ENCODE data around the gene METTL5. TPM values are rescaled to one million over a fixed set of nuclear protein-coding genes. Genes with fewer than 3 reads are reported as not detected.
"Not testable (repeated sequence)": the region's sequence is repeated elsewhere in the genome, so short reads cannot be mapped to it uniquely, and the experiment has no call there.

The METTL5 gene
- total RNA-seq, 1 donor from 2014 or later: 42.3 TPM

DNA sequence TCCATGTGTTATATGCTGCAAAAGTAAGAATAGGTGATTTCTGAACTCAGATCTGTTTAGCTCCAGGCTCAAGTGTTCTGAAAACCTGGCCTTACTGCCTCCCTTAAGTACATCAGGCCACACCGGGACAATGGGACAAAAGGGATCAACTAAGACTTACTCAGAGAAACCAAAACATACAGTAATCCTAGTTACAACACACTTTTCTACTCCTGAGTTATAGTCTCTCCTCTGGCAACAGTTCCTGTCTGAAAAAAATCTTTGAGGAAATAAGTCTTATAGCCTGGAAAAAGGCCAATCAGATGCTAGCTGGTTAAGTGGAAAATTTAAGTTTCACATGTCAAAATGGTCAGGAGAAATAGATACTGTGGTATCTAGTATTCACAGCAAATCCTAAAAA, 5.6 kb downstream of the METTL5 start:
- H3K4me1 Mint-ChIP-seq (ENCODE audit: low read depth): peaks cover 9% of the 10 kb centered on the region
- H3K4me3 Mint-ChIP-seq (ENCODE audit: low read depth): no peak overlapping the region
- H3K9me3 Mint-ChIP-seq (ENCODE audit: low read depth): peaks cover 3% of the 10 kb centered on the region
- no peaks in the 10 kb centered on the region for H3K27me3 Mint-ChIP-seq
- H3K27ac Mint-ChIP-seq: no peak overlapping the region
- no peak for DNase-seq (ENCODE audit: low spot score, unreplicated experiment)
- peaks cover 36% of the 10 kb centered on the region for H3K36me3 Mint-ChIP-seq (ENCODE audit: insufficient read depth)
- TF ChIP-seq, protein P1, sequence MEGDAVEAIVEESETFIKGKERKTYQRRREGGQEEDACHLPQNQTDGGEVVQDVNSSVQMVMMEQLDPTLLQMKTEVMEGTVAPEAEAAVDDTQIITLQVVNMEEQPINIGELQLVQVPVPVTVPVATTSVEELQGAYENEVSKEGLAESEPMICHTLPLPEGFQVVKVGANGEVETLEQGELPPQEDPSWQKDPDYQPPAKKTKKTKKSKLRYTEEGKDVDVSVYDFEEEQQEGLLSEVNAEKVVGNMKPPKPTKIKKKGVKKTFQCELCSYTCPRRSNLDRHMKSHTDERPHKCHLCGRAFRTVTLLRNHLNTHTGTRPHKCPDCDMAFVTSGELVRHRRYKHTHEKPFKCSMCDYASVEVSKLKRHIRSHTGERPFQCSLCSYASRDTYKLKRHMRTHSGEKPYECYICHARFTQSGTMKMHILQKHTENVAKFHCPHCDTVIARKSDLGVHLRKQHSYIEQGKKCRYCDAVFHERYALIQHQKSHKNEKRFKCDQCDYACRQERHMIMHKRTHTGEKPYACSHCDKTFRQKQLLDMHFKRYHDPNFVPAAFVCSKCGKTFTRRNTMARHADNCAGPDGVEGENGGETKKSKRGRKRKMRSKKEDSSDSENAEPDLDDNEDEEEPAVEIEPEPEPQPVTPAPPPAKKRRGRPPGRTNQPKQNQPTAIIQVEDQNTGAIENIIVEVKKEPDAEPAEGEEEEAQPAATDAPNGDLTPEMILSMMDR (IDR thresholded peaks at IDR 0.05; ENCODE audit: unreplicated experiment): no peak

DNA sequence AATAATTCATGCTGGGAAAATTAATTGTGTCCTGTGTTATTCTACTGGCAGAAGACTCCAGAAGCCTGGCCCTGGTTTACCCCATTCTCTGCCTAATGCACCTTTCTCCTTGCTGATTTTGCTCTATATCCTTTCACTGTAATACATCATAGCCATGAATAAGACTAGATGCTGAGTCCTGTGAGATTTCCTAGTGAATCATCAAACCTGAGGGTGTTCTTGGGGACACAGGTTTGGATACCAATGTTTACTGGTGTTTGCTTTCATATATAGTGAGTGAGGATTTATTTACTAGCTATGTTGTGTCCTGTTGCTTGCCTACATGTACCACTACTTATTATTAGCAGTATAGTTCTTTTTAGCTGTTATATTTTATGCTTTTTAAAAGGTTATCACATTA, 6.5 kb downstream of the METTL5 start:
- DNase-seq (ENCODE audit: low spot score, unreplicated experiment): no peak
- Mint-ChIP-seq H3K36me3 (ENCODE audit: insufficient read depth) (peaks cover 38% of the 10 kb centered on the region), H3K4me1 (ENCODE audit: low read depth) (peaks cover 4% of the 10 kb centered on the region), H3K27me3 (no peaks in the 10 kb centered on the region), H3K9me3 (ENCODE audit: low read depth) (peaks cover 3% of the 10 kb centered on the region), H3K4me3 (ENCODE audit: low read depth) (no peak overlapping the region), H3K27ac (no peak overlapping the region)
- TF ChIP-seq, protein P1 (IDR thresholded peaks at IDR 0.05; ENCODE audit: unreplicated experiment): no peak

DNA sequence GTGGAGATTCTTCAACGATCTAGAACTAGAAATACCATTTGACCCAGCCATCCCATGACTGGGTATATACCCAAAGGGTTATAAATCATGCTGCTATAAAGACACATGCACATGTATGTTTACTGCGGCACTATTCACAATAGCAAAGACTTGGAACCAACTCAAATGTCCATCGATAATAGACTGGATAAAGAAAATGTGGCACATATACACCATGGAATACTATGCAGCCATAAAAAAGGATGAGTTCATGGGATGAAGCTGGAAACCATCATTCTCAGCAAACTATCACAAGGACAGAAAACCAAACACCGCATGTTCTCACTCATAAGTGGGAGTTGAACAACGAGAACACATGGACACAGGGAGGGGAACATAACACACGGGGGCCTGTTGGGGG, 7.3 kb downstream of the METTL5 start:
- peaks cover 42% of the 10 kb centered on the region for H3K36me3 Mint-ChIP-seq (ENCODE audit: insufficient read depth)

DNA sequence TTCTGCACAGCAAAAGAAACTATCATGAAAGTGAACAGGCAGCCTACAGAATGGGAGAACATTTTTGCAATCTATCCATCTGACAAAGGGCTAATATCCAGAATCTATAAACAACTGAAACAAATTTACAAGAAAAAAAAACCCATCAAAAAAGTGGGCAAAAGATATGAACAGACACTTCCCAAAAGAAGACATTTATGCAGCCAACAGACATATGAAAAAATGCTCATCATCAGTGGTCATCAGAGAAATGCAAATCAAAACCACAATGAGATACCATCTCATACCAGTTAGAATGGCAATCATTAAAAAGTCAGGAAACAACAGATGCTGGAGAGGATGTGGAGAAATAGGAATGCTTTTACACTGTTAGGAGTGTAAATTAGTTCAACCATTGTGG, 7.7 kb downstream of the METTL5 start:
- DNase-seq (ENCODE audit: low spot score, unreplicated experiment); H3K27me3 Mint-ChIP-seq; H3K4me3 Mint-ChIP-seq (ENCODE audit: low read depth); H3K27ac Mint-ChIP-seq; H3K4me1 Mint-ChIP-seq (ENCODE audit: low read depth); H3K9me3 Mint-ChIP-seq (ENCODE audit: low read depth): not testable (repeated sequence)
- H3K36me3 Mint-ChIP-seq (ENCODE audit: insufficient read depth): peaks cover 45% of the 10 kb centered on the region

More for the DNA sequence above, 7.3 kb downstream of the METTL5 start:
- not testable (repeated sequence) for H3K27me3 Mint-ChIP-seq; H3K4me1 Mint-ChIP-seq (ENCODE audit: low read depth); H3K9me3 Mint-ChIP-seq (ENCODE audit: low read depth); H3K27ac Mint-ChIP-seq; H3K4me3 Mint-ChIP-seq (ENCODE audit: low read depth); DNase-seq (ENCODE audit: low spot score, unreplicated experiment)

DNA sequence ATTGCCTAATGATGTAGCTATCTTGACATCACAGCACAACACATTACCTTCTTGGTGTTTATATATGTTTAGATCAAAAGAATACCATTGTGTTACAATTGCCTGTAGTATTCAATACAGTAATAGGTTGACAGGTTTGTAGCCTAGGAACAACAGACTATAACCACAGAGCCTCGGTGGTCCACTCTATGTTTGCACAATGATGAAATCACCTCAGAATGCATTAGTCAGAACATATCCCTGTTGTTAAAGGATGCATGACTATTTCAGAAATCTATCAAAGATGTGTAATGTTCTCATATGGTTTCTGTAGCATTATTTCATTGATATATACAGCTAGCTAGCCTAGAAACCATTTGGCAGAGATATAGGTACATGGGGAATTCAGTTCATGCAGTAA, 8.9 kb downstream of the METTL5 start:
- TF ChIP-seq, protein P1 (IDR thresholded peaks at IDR 0.05; ENCODE audit: unreplicated experiment): no peak
- H3K36me3 Mint-ChIP-seq (ENCODE audit: insufficient read depth): peaks cover 48% of the 10 kb centered on the region
- no peaks in the 10 kb centered on the region for H3K27me3 Mint-ChIP-seq
- DNase-seq (ENCODE audit: low spot score, unreplicated experiment): no peak
- no peaks in the 10 kb centered on the region for H3K4me1 Mint-ChIP-seq (ENCODE audit: low read depth)
- no peak overlapping the region for H3K27ac Mint-ChIP-seq
- no peak overlapping the region for H3K4me3 Mint-ChIP-seq (ENCODE audit: low read depth)
- H3K9me3 Mint-ChIP-seq (ENCODE audit: low read depth): peaks cover 3% of the 10 kb centered on the region

DNA sequence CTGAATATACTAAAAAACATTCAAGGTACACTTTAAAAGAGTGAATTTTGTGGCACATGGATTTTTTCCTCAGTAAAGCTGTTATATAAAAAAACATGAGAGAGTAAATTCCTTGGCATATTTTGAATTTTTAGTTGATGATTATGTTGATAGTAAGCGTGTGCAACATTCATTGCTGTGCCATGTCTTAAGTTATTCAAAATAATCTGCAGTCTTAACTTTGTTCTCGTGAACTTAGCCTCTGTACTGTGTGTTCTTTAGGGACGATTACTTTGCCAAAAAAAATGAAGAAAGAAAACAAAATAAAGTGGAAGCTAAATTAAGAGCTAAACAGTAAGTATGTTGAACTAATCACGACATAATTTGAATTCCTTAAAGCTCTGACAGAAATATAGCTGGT, 16.5 kb downstream of the METTL5 start:
- Mint-ChIP-seq H3K27me3 (no peaks in the 10 kb centered on the region), H3K4me1 (ENCODE audit: low read depth) (no peaks in the 10 kb centered on the region), H3K36me3 (ENCODE audit: insufficient read depth) (peaks cover 34% of the 10 kb centered on the region), H3K27ac (no peak overlapping the region), H3K4me3 (ENCODE audit: low read depth) (no peak overlapping the region), H3K9me3 (ENCODE audit: low read depth) (no peaks in the 10 kb centered on the region)
- DNase-seq (ENCODE audit: low spot score, unreplicated experiment): no peak
- TF ChIP-seq, protein P1 (IDR thresholded peaks at IDR 0.05; ENCODE audit: unreplicated experiment): no peak

Measured in progenitor cell of endocrine pancreas (in vitro differentiated cells).